C1 segment of cervical spinal cord (tissue), 14 donors: ENCODE data around the gene C12orf60.
A peak's percentile ranks its signal among the peaks of the same experiment; 100 is the strongest.
"Not testable (repeated sequence)": the region's sequence is repeated elsewhere in the genome, so short reads cannot be mapped to it uniquely, and the experiment has no call there.

Source experiments
- DNase-seq, 14 donors: peaks; one replicate each; lab custom pipeline; 2025; lab: John Stamatoyannopoulos, UW

Gene C12orf60, protein sequence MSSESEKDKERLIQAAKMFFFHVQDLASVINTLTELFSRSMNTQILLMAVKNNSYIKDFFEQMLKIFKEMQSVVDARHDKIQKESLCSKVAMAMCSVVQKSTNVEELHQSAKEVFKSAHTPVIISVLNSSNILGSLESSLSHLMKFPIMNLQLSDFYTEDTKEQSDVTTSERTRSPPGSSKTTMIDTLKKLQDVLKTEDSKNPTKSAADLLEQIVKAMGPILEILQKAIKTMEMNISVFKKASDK

DNA sequence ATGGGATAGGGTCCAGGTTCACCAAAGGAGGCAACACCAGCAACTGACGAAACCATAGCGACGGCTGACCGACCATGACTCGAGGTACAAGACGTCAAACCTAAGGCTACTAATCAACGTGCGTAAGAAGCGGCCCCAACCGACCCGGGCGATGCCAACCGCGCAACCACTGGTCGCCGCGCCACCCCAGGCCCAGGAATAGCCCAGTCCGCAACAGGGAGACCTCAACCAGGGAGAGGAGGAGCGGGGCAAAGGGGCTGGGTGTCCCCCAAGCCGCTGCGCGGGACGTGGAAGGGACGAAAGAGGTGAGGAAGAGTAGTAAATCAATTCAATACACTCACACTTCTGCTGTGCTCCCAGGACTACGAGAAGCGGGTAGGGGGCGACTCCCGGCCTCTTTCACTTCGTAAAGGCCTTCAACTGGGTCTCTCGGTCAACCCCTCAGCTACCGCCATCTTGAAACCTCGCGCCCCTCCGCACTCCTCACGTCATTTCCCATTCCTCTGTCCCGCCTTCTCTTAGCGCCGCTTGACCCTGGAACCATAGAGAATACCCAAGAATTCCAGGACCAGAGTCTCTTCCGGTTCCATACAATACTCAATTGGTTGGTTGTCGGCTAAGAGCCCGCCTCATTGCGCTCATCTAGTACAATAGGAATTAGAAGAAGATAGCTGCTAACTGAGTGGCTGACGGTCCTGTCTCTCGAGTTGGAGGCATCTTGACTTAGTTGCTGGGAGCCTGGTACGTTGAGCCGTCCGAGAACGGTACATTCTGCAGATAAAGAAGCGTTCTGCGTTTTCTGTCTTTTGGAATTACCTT lies at the start of gene C12orf60, which contains the start of gene WBP11:
C12orf60 (plus strand) TSS at position 660 of the 819 bp plus-strand sequence. CDS start 19,266 bp downstream, outside the sequence.
WBP11 (minus strand) TSS at position 468 of the 819 bp plus-strand sequence. CDS start 2,095 bp downstream, outside the sequence.
- peak; percentile 24 to 99 (median 88) for DNase-seq

DNA sequence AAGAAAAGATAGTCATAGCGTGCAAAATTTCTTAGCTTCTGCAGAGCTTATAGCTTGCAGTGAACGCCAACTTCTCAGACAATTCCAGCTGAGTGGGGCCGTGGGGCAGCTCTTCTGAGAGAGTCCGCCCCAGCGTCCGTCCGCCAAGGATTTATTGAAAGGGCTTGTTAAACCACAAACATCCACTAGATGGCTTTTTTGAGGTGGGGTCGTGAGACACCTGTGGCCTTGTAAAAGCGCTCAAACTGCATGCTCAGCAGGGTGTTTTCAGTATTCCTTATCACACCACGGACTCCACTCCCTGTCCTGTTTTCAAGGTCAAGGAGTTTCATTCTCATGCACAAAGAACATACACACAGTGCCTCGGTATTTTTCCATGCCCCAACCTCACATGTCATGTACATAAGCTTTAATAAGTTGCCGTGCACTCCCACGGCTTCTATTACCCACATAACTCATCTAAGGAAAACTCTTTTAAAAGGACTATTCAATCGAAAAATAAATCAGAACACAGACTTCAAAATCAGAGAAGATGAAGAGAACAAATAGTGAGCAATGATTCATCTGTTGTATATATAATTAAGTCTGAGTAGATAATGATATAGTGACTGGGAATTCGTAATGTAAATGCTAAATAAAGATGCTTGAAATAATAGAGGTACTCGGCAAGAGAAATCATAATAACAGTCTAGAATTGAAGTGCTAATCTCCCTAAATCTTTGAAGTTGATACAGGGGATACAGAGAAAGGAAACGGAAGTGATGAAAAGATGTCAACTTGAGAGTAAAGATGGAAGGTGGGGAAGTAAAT lies 46.9 kb upstream of the C12orf60 start:
- no peak for DNase-seq

DNA sequence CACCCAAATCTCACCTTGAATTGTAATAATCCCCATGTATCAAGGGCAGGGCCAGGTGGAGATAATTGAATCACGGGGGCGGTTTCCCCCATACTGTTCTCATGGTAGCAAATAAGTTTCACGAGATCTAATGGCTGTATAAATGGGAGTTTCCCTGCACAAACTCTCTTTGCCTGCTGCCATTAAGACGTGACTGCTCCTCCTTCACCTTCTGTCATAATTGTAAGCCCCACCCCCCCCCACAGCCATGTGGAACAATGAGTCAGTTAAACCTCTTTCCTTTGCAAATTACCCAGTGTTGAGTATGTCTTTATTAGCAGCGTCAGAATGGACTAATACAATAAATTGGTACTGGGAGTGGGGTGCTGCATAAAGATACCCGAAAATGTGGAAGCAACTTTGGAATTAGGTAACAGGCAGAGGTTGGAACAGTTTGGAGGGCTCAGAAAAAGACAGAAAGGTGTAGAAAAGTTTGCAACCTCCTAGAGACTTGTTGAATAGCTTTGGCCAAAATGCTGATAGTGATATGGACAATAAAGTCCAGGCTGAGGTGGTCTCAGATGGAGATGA lies 43.7 kb upstream of the C12orf60 start:
- not testable (repeated sequence) for DNase-seq

DNA sequence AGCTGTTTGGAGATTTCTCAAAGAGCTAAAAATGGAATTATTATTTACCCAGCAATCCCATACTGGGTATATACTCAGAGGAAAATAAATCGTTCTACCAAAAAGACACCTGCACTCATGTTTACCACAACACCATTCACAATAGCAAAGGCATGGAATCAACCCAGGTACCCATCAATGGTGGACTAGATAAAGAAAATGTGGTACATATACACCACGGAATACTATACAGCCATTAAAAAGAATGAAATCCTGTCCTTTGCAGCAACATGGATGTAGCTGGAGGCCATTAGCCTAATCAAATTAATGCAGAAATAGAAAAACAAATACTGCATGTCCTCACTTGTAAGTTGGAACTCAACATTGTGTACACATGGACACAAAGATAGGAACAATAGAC lies 38.1 kb upstream of the C12orf60 start:
- no peak for DNase-seq

DNA sequence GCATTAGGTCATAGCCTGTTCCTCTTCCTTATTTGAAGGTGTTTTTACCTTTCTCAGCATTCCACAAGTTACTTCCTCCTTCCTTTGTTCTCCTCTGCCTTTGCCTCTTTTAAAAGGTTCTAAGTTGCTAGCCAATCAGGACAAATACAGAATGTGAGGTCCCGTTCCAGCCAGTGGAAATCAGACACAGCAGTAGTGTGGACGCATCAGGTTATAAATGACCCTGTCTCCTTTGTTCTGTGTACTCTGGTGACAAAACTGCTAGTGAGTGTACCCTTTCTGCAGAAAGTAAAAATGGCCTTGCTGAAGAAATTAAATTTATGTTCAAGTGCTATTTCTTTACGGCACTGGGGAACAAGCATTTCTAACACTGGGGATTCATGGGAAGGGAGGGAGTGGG lies 37.5 kb upstream of the C12orf60 start:
- DNase-seq = not testable (repeated sequence)

DNA sequence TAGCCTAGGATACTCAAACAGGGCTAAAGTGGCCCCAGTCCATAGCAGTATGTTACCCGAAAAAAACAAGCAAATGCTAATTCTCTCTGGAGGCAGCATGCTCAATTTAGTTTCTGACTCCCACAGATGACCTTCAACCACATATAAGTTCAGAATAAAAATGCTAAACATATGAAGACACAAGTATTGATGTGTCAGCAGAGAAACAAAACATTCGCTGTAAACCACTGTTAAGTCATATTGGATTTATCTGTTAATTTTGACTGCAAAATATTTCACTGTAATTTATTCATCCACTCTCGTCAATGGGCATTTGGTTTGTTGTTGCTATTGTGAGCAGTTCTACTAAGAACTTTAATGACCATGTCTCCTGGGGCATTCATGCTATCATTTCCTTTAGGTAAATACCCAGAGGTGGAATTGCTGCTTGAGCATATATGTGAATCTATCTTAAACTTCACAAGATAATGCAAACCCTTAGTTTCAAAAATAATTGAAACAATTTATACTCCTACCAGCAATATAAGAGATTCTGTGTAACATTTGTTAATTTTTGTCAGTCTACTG lies 36.7 kb upstream of the C12orf60 start:
- DNase-seq = no peak

DNA sequence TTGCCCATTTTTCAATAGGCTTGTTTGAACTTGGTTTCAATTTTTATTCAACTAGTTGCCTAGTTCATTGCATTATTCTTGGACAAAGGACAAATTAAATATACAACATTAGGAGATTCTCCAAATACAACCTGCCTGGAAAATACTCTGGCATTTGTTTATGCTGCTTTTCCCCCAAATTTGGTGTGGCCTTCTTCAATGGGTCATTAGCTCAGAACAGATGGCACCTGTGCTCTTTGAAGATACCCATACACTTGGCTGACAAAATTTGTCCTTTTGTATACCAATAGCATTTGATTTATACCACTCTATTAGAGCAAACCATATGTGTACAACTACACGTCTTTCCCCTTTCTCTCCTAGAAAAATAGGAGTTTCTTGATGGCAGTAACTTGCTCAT lies 35.9 kb upstream of the C12orf60 start:
- peak in 1 of 14 donors; percentile 43 for DNase-seq

DNA sequence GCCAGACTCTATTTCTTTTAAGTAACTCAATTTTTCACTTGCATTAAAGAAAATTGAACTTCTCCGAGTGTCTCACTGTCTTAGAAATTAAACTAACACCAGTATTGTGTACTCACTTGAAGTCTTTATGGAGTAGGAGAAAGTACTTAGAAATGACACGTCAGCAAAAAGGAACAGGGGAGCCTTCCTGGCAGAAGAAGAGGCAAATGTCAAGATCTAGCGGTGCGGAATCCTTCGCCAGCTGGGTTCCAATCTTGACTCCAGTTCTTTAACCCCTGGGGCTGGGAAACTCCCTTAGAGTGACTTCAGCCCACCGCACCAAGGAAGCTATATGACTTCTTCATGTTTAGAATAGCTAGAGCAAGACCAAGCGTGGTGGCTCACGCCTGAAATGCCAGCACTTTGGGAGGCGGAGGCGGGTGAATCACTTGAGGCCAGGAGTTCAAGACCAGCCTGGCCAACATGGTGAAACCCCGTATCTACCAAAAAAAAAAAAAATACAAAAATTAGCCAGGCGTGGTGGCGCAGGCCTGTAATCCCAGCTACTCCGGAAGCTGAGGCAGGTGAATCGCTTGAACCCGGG lies 34.6 kb upstream of the C12orf60 start:
- peak in 1 of 14 donors; percentile 11 for DNase-seq

DNA sequence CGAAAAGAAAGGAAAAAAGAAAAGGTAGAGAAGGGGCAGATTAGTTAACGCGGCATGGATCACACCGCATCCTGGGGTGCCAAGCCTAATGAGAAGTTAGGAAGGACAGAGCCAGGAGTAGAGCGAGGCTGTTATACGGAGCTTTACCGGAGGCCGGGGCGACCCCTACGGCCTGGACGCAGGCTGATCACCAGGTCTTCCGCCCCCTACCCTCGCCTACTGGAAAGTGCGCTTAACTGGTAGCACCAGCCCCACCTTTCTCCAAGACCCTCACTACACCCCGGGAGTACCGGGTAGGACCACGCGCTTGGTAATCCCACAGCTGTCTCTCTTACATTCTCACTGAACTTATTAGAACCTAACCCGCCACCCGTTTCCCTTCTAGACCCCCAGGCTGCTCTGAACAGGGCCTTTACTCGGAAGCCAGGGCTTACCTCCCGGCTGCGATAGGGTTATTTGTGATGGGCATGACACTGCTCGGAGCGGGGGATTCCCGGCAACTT lies 34.0 kb upstream of the C12orf60 start:
- peak in 3 of 14 donors; percentile 41 to 55 (median 48) for DNase-seq

DNA sequence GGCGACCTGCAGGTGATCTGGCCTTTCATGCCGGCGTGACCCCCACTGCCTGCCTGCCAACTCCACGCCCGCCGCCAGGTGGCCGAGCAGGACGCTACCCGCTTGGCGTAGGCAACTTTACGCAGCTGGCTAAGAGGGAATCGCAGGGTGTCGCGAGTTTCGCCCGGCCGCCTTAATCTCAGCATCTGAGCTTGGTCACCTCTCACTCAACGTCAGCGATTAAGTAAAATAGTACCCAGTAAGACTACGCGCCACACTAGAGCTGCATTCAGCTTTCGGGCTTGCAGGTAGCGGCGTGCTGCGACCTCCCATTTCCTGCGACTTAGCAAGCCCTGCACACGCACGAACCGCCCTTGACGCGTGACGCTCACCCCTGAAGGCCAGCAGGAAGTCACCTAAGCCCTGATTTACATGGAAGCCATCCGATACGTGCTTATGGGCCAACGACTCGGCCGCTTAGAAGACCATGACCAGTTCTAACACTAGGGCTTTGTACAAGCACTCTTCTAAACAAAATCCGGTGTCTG lies 33.4 kb upstream of the C12orf60 start:
- peak in 12 of 14 donors; percentile 29 to 86 (median 60) for DNase-seq

DNA sequence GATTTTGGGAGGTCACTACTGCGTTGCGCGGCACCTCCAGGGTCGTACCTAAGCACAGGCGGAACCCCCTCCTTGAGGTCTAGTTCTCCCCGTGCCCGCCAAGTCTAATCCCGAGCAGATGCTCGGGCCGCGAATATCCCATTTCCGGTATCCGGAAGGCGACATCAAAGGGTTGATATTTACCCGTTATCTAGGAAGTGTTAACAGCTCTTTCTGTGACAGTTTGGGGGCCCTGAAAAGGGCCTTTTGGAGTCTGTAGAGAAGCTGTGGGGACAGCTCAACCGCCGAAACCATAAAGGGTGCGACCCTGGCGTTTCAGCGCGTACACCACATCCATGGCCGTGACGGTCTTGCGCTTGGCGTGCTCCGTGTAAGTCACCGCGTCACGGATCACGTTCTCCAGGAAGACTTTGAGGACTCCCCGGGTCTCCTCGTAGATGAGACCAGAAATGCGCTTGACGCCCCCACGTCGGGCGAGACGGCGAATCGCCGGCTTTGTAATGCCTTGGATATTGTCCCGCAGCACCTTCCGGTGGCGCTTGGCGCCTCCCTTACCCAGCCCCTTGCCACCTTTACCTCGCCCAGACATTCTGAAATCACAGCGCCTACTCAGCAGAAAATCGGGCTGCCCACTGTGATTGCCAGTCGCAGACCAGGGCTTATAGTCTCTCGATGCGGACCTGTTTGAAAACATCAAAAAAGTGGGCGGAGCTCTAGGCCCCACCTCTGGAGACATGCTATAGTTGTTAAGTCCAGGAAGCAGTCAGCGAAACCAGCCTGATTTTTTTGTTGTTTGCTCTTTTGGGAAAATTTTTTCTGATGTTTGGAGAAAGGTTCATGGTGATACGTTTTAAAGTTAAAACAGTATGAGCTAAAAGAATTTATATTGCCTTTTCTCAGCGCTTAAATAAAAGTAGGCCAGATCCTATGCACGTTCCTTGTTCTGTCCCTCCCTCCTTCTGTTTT lies 32.7 kb upstream of the C12orf60 start:
- DNase-seq = peak; percentile 13 to 91 (median 81)

DNA sequence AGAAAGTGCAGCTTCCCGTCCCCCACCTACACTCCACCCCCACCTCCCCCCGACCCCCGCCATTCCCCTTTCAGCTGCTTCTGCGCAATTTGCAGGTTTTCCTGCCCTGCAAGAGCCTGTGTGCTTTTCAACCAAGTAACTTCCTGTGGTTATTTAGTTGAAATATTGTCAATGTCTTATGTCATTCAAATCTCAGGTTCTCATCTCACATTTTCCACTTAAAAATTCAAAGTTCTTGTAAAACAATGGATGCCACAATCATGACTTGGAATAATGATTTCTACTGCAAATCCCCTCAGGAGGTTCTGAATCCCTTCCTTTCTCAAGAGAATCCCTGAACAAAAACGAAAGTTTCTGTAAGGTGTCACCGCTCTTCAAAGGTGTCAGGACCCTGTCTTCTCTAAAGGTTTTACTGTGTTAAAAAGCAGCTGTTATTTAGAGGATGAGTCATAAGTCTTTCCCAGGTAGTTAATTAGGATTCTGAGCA lies 31.8 kb upstream of the C12orf60 start:
- DNase-seq = no peak

DNA sequence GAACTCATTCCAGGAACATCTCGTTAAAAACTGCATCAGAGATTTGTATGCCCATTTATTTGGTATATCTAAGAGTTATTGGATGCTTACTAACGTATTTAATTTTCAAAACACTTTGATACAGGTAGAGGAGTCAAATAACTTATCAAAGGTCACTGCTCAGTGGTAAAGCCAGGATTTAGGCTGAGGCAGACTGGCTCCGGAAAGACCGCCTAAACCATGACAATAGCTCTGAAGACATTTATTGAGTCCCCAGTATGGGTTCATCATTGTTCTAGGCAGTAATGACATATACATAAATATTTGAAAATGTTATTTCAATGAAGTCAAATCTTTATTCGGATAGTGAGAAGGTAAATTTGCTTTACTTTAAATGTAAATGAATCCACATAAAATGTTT lies 30.5 kb upstream of the C12orf60 start:
- DNase-seq = no peak

DNA sequence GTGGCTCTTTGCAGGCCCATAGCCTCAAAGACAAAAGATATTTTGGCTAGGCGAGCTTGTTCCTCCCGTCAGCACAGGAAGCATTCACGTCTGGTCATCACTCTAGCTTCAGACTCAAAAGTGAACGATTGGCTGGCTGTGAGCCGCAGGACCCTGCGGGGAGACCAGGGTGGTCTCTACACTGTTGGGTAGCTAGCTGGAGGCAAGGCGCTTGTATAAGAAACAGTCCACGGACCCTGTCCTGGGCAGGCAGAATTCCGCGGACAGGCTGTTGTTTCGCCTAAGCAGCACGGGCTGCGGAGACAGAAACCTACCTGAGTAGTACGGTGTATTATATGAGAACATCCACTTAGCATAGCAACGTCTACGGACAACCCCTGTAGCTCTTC lies 29.8 kb upstream of the C12orf60 start:
- peak in 1 of 14 donors; percentile 24 for DNase-seq

DNA sequence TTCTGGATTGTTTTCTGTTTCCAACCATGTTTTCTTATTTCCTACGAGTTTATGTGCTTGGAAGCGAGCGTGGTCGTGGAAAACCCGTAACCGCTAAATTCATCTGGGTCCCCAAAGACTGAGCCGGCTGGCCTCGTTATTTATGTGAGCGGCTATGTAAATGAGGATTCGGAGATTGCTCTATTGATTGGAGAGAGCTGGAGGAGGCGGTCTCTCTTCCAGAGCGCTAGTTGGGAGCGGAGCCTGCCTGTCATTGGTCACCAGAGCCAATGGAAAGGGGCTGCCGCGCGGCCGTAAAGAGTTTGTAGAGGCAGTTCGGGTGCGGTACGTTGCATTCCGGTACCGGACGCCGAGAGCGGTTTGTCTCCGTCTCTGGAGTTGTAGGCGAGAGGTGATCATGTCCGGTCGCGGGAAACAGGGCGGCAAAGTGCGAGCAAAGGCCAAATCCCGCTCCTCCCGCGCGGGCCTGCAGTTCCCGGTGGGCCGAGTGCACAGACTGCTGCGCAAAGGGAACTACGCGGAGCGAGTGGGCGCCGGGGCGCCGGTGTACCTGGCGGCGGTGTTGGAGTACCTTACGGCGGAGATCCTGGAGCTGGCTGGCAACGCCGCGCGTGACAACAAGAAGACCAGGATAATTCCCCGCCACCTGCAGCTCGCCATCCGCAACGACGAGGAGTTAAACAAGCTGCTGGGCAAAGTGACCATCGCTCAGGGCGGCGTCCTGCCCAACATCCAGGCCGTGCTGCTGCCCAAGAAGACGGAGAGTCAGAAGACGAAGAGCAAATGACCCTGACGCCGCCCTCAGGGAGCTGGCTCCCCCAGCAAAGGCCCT lies 29.2 kb upstream of the C12orf60 start:
- peak; percentile 36 to 94 (median 87) for DNase-seq

DNA sequence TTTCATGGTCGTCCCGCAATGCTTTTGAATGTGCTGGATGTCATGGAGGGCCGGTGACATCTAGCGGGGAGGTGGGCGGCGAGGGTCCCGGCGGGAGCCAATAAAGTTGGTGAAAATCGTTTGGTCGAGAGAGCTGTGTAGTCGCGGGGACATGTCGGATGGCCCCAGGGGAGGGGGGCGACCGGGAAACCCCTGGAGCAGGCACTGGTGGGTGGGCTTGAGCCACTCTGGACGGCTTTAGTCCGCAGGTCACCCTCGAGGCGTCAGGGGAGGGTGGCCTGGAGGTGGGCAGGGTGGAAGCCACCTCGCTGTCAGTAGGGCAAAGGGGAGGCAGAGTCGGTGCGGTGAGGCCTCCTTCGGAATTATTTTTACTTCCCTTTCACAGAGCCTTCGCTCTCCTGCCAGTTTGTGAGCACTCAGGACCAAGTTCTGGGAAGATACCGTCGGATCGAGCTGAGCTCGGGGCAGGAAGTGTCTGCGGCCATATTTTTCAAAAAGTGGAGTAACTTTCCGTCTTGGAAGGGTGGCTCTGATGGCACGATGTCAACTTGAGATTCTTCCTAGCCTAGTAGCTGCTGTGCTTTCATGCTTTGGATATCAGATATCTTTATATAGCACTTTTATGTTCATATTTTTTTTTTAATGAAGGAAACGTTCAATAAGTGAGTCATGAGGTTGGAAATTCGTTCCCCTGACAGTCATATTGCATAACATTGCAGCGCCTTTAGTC lies 28.4 kb upstream of the C12orf60 start:
- DNase-seq = peak in 6 of 14 donors; percentile 9 to 76 (median 60)

DNA sequence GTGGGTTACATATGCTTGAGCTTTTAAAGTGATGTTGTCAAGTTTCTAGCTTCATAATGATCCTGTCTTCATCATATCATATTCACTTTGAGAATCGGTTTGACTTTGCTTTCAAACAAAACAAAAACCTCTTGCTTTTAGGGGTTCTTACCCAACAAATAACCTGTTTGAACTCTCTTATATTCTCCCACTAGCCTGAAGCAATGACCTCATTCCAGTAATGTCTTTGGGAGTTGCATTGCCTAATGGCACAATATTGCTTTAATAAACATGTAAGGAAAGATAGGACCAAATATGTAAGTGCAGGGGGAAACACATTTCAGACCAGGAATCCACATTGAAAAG lies 27.9 kb upstream of the C12orf60 start:
- DNase-seq = no peak
